ENCODE results near the gene MIER1.
"Not testable (repeated sequence)": the region's sequence is repeated elsewhere in the genome, so short reads cannot be mapped to it uniquely, and the experiment has no call there.

Gene MIER1

GRCh38 chr1:66938613-66939012, 13.8 kb downstream of the MIER1 start:
- no peak for DNase-seq (ENCODE audit: low read depth)

- no peak for DNase-seq (ENCODE audit: low read depth)
These were observed 16.2 kb downstream of the MIER1 start for GRCh38 chr1:66940981-66941380.

DNA sequence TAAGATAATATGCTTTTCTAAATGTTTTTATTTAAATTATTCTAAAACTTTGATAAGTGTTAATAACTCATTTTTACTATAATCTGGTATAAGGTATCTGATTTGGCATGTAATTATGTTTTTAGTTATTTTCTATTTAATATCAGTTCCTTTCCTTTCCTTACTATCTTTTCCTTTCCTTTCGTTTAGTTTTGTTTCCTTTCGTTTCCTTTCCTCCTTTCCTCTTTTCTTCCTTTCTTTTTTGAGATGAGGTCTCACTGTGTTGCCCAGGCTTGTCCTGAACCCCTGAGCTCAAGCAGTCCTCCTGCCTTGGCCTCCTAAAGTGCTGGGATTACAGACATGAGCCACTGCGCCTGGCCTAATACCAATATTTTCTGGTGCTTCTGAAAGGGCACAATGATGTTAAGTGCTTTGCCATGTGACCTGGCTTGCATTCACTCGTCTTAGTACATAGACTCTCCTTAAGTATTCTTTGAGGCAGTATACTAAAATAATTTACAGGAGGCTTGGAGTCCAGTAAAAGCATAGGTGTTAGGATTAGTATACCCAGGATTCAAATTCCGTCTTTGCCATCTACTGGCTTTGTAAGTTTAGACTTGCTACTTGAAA, 18.7 kb downstream of the MIER1 start:
- no peak for DNase-seq (ENCODE audit: low read depth)

- DNase-seq (ENCODE audit: low read depth): no peak
These were observed 19.8 kb downstream of the MIER1 start for GRCh38 chr1:66944330-66945274.

DNA sequence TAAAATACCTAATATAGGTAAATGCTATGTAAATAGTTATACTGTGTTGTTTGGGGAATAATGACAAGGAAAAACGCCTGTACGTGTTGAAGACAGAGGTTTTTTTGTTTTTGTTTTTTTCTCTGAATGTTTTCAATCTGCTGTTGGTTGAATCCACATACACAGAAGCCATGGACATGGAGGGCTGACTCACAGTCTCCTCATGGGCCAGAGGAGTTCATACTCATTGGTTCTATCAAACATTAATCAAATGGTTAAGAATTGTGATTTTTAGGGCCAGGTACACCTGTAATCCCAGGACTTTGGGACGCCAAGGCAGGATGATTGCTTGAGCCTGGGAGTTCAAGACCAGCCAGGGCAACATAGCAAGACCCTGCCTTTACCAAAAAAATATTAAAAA, 20.5 kb downstream of the MIER1 start:
- DNase-seq (ENCODE audit: low read depth): no peak

DNA sequence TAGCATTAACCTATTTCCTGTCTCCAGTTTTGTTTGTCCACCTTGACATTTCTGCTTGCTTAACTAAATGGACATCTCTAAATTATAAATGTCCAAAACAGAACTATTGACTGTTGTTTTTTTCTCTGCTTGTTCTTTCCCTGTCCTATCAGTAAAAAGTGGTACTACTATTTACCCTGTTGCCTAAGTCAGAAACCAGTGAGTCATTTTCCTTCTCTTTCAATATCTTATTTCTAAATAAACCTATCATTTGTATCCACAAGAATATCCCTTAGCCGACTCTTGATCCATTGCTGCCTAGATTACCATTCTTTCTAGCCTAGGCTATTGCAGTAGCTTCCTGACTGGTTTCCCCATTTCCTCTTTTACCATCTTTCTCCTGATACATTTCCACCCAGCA, 22.5 kb downstream of the MIER1 start:
- no peak for DNase-seq (ENCODE audit: low read depth)

DNA sequence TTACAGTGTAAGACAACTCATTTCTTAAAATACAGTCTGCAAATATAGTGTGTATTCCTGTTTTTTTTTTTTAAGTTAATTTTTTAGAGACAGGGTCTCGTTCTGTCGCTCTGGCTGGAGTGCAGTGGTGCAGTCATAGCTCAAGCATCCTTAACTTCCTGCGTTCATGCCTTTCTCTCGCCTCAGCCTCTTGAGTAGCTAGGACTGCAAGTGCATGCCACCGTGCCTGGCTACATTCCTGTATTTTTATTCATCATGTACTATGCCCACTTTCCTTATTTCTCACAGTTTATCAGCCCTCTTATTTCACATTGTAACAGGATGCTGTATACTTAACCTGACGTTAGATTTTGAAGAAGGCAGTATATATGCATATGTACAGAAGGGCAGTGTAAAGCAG, 26.7 kb downstream of the MIER1 start:
- DNase-seq (ENCODE audit: low read depth): no peak

- DNase-seq (ENCODE audit: low read depth): no peak
These were observed 29.4 kb downstream of the MIER1 start for GRCh38 chr1:66954208-66954607.

DNA sequence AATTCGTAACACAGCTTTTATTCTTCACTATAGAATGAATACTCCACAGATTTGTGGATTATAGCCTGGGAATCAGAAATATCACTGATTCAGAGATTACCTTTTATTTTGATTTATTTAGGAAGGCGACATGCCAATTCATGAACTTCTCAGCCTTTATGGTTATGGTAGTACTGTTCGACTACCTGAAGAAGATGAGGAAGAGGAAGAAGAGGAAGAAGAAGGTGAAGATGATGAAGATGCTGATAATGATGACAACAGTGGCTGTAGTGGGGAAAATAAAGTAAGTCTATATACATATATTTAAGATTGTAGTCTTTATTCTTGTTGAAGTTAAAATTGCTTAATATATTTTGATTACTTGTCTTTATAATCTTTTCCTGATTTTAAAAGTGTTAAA, 33.1 kb downstream of the MIER1 start:
- no peak for DNase-seq (ENCODE audit: low read depth)

GRCh38 chr1:66966188-66966873, 41.5 kb downstream of the MIER1 start:
- not testable (repeated sequence) for DNase-seq (ENCODE audit: low read depth)

DNA sequence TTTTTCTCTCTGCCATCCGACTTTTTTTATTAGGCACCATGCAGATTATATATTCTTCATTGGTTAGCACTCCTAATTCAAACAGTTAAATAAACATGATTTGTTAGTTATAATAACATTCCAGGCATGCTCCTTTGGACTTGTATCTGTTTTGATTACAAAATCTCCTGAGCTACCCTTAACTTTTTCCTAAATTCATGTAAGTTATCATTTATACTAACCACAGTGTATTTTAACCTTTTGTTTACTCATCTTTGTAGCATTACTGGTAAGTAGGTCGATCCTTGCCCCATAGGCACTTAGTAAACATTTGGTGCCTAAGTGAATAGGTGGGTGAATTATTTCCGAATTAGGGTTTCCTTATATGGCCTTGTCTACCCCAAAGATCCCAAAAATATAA, 43.8 kb downstream of the MIER1 start:
- DNase-seq (ENCODE audit: low read depth): no peak

DNA sequence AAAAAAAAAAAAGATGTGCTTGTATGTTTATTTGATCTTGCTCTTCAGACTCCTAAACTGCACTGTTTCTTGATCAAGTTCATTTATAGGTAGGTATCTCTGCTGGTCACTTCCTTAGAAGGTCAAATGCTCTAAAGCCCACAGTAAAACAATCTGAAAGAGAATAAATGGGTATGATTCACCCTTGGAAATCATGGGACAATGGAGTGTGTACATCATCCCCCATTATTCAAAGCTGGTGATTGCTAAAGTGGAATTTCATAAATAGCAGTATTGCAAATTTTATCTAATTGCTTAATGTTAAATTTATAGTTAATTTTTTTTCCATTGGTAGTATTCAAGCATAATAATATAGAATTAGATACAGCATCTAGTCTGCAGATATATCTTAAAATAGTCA, 53.4 kb downstream of the MIER1 start:
- no peak for DNase-seq (ENCODE audit: low read depth)

DNA sequence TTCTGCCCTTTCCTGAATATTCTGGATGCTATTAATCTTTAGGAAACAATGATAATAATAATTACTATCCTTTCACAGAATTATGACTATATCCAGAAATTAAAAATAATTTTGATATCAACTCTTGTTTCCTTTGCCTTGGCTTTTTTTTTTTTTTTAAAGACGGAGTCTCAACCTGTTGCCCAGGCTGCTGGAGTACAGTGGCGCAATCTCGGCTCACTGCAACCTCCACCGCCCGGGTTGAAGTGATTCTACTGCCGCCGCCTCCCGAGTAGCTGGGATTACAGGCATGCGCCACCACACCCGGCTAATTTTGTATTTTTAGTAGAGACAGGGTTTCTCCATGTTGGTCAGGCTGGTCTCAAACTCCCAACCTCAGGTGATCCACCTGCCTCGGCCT, 54.8 kb downstream of the MIER1 start:
- DNase-seq (ENCODE audit: low read depth): not testable (repeated sequence)

- no peak for DNase-seq (ENCODE audit: low read depth)
These were observed 56.1 kb downstream of the MIER1 start for GRCh38 chr1:66980745-66981367.

DNA sequence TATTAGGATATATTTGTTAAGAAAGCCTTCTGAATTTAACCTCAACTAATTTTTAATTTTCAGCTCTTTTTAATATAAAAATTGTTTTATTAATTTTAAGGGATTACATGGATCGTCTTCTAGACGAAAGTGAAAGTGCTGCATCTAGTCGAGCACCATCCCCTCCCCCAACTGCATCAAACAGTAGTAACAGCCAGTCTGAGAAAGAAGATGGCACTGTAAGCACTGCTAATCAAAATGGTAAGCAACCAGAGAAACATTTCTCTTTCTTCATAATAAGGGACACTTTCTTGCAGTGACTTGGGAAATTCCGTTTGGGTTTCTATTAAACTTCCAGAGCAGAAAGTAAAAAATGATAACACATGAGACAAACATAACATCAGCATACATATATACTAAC, 56.9 kb downstream of the MIER1 start:
- DNase-seq (ENCODE audit: low read depth): no peak

- DNase-seq (ENCODE audit: low read depth): no peak
These were observed 57.9 kb downstream of the MIER1 start for GRCh38 chr1:66982561-66983260.

DNA sequence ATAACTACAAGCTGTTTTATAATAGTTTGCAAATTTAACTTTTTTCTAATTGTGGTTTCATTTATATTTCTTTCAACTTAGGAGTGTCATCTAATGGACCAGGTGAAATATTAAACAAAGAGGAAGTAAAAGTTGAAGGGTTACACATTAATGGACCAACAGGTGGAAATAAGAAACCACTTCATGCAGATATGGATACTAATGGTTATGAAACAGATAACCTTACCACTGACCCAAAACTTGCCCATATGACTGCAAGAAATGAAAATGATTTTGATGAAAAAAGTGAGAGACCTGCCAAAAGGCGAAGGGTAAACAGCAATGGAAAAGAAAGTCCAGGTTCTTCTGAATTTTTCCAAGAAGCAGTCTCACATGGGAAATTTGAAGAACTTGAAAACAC, 59.7 kb downstream of the MIER1 start:
- no peak for DNase-seq (ENCODE audit: low read depth)

GRCh38 chr1:66985835-66986234, 61.0 kb downstream of the MIER1 start:
- no peak for DNase-seq (ENCODE audit: low read depth)

GRCh38 chr1:66993076-66993475, 68.3 kb downstream of the MIER1 start:
- DNase-seq (ENCODE audit: low read depth): no peak

DNA sequence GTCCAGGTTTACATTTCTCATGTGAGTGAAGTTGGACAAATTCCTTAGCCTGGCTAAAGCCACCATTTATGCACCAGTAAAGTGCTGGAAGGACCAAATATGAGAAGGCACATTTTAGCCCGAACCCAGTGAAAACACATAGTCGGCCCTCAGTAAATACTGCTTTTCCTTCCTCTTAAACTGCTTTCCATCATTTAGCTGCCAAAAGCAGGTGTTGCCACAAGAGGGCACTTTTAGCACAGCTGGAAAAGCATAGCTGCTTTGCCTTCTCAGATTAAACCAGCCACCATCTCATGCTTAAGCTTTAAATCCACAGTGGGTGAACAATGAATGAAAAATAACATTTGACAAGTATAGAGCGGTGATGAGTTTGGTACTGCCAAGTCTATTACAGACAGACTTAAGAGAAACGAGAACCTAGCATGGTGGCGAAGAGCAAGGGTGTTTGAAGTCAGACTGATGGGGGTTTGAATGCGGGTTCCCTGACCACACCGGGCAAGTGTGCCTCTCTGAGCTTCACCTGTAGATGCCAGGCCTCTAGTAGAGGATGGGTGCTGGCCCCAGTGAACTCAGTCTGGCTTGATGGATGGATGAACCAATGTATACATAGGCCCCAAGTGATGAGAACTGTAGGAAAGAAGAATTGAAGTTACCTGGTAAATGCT, 71.4 kb downstream of the MIER1 start:
- DNase-seq (ENCODE audit: low read depth): no peak

- no peak for DNase-seq (ENCODE audit: low read depth)
These were observed 74.2 kb downstream of the MIER1 start for GRCh38 chr1:66998972-66999371.
